ENCODE measurements around the gene MICALL2.

DNA sequence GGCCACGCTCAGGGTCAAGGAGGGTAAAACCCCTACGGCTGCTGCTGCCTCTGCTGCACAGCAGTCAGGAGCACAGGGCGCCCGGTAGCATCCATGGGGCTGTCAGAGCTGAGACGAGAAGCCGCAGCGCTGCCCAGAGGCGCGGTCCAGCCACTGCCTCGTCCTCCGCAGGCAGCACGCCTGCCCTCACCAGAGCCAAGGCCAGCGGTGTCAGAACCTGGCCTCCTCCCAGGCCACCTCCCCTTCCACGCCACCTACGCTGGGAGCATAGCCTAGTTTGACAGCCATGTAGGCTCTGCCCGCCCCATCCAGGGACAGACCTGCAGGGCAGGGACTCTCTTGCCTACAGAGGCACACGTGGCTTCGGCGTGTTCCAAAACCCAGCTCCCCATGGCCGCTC, 28.7 kb upstream of the MICALL2 start:
- TF ChIP-seq, protein P1, sequence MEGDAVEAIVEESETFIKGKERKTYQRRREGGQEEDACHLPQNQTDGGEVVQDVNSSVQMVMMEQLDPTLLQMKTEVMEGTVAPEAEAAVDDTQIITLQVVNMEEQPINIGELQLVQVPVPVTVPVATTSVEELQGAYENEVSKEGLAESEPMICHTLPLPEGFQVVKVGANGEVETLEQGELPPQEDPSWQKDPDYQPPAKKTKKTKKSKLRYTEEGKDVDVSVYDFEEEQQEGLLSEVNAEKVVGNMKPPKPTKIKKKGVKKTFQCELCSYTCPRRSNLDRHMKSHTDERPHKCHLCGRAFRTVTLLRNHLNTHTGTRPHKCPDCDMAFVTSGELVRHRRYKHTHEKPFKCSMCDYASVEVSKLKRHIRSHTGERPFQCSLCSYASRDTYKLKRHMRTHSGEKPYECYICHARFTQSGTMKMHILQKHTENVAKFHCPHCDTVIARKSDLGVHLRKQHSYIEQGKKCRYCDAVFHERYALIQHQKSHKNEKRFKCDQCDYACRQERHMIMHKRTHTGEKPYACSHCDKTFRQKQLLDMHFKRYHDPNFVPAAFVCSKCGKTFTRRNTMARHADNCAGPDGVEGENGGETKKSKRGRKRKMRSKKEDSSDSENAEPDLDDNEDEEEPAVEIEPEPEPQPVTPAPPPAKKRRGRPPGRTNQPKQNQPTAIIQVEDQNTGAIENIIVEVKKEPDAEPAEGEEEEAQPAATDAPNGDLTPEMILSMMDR (IDR thresholded peaks at IDR 0.05): no peak
- TF ChIP-seq POLR2A (IDR thresholded peaks at IDR 0.05): no peak

All from Peyer's patch (tissue), 4 donors.